NCI-H524 (cell line): ENCODE results near the gene KCNMA1.

Experiments
- DNase-seq, 2 experiments: peaks; one replicate each; lab custom pipeline; 2025; lab: John Stamatoyannopoulos, UW

KCNMA1 gene

DNA sequence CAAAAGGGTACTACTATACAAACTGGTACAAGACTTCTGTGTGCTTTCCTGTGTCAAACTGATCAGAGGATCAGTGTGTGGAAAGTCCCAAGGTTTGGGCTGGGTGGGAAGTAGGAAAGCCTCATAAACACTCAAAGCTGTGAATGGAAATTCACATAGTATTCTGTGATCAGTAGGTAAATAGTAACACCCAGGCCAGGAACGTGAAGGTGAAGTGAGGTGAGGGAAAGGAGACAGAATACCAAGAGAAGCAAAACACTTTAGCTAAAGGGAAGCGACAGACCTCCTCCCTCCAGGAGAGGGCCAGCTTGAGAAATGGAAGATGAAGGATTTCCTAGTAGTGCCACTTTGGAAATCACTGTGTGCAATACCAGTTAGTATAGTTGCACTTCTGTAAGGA is 451.9 kb downstream of the KCNMA1 start:
- DNase-seq: no peak

DNA sequence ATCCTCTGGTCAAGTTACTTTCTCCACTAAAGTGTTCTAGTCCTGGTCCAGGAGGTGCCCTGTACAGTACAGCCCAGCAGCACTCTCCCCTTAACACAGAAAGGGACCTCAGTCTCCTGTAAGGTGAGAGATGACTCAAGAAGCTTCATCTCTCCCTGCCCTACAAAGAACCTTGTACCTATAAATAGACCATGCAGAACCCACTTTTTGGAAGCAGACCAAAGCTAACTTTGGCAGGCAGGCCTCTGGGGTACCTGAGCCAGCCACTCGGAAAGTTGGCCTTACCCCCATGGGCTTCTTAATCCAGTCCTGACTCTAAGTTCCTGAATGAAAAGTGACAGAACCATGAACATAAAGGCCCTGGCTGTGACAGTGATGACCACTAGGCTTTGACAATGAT is 454.8 kb downstream of the KCNMA1 start:
- DNase-seq: no peak

GRCh38 chr10:77180794-77181193 is 456.8 kb downstream of the KCNMA1 start:
- DNase-seq: no peak

DNA sequence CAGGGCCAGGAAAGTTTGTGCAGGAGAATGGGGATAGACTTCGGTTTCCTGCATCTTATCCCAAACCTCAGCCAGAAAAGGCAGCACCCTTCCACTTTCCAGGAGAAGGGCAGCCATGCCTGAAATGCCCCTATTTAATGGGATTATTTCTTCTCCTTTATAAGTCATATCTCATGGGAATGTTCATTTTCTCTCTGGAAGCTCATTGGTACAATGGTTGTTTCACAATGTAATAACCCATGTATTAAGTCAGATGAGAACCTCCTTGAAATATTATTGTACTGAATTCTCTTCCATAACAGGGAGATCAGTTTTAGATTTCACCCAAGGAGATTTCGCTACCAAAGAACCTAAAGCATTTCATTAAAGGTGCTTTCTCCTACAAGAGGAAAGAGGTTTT is 457.5 kb downstream of the KCNMA1 start:
- DNase-seq: no peak

DNA sequence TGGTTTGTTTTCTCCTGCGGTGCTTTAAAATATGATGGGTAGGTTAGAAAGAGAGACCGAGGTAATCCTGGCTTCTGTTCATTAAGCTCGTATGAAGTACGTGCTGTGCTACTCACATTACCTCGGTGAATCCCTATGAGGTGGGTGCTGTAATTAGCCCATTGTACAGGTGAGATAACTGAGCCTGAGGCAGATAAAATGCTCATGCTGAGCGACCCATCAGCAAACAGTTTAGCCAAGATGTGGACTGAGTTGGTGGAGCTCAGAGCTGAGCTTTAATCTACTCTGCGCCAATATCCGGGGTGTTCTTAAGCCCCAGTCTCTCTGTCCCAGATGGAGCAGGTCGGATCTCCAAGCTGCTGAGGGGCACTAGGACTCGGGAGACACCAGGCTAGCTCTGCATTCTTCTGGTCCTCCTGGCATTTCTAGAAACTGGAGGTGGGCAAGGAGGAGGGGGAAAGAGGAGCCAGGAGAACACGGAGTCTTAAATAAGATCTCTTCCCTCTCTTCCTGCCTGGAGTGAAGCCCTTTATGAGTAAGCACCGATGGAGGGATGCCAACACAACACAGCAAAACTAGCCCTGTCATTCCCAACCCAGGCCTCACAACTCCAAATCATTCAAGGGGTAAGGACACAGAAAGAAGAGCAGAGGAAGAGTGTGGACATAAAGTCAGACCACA is 458.5 kb downstream of the KCNMA1 start:
- DNase-seq: no peak

DNA sequence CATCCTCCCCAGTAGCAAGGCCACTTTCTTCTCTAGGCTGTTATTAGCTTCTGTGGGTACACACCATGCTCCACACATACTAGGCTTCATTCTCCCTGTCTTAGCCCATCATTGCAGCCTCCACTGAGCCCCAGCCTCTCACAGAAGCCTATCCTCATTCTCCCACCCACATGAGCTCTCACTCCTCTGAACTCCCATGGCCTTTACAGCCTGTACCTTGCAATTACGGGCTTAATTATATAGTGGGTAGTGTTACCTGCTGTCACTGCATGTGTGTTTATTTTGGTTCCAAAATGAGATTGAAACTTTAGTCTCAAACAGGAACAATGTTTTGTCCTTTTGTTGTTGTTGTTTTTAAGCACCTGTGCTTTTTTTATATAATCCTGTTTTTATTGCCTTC is 460.0 kb downstream of the KCNMA1 start:
- DNase-seq: no peak

GRCh38 chr10:77177161-77177560 is 460.4 kb downstream of the KCNMA1 start:
- no peak for DNase-seq

- no peak for DNase-seq
These were observed 461.4 kb downstream of the KCNMA1 start for GRCh38 chr10:77176232-77176631.

DNA sequence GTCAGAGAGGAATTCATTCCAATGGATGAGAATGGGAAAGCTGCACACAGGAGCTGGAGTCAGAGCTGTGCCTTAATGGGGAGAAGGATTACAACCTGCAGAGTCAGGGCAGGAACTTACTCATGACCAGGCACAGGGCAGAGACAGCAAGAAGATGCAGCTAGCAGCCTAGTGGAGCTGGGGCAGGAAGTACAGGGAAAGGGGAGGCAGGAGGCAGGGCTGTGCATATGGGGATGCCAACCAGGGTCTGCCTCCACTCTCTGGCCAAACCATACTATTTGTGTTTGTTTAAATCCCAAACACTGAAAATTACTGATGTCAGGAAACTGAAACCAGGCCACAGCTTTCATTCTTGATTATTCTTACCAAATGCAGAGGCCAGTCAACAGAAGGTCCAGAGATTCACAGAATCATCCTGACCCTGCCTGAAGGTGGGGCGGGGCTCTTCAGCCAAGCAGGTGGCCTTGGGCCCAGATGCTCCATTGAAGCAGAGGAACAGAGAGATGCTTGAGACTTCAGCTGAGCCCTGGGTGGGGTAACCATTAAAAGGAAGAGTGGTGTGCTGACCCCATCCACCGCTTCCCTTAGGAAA is 461.9 kb downstream of the KCNMA1 start:
- no peak for DNase-seq

DNA sequence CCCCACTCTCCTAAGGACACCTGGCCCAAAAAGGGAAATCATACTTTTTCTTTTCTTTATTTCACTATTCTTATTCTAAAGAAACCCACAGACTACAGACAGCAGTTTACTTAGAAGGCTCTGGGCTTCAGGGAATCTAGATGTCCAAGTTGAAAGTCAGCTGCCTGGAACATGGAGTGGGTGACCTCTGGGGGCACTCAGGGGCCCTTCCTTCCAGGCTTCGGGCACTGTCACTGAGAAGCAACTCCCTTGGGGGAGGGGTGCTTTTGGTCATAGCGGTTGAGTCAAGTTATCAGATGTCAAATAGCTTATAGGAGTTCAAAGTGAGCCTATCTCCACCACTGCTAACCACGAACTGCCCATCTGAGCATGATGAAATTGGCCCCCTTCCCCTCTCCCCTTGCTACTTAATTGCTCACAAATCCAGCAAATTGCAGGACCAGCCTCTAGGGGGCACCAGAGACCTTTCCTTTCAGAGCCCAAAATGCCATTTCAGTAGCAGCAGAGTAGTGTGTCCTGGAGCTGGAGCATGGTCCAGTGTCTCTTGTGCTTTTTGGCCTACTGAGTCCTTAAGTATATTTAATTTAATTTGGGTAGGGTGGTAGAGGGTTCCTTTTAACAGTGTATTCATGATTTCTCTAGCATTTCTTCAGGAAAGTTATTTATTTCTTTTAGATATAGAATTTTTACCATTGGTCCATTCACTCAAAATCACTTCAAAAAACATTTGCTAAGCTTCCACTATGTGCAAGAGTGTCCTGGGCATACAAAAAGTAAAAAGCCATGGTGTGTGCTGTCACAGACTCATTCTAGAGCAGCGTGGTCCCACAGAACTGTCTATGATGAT is 463.8 kb downstream of the KCNMA1 start:
- peak; percentile 5 to 43 for DNase-seq

DNA sequence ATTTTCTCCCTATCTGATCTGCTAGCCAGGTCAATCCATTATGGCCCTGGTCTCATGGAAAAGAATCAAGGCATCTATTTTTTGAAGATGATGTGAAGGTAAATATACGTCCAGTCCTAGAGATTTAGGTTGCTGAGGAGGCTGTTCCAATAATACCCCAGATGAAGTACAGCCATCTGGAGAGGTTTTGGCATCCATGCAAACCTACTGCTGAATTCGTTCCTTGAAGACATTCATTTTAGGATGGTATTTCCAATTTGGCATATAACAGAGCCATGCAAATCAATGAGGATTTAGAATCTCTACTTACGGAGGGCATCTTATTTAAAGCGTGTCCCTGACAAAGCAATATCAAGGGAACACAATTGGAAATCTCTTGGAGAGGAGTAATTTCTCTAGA is 465.5 kb downstream of the KCNMA1 start:
- no peak for DNase-seq

DNA sequence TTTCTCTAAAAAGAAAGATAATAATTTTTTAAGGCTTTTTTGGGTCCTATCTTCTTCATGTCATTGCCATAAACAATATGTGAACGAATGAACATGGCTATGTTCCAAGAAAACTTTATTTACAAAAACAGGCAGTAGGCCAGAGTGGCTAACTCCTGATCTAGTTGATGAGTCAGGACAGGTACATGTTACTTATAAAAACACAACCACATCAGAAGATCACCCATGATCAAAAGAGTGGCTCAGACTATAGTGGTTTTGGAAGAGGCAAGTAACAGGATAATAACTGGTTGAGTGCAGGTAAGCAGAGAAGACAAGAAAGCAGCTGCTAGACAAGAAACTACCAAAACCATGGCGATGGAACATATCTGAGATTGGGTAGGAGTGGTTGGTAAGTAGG is 468.7 kb downstream of the KCNMA1 start:
- no peak for DNase-seq

DNA sequence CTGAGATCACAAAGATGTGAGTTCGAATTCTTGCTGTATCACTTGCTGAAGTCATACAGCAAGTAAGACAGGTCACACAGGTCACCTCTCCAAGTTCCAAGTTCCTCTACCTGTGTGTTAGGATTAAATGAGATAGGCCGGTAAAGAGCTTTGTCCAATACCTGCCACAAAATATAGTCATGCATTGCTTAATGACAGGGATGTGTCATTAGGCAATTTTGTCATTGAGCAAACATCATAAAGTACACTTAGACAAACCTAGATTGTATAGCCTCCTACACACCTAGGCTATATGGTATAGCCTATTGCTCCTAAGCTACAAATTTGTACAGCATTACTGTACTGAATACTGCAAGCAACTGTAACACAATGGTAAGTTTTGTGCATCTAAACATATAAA is 469.4 kb downstream of the KCNMA1 start:
- DNase-seq: no peak

DNA sequence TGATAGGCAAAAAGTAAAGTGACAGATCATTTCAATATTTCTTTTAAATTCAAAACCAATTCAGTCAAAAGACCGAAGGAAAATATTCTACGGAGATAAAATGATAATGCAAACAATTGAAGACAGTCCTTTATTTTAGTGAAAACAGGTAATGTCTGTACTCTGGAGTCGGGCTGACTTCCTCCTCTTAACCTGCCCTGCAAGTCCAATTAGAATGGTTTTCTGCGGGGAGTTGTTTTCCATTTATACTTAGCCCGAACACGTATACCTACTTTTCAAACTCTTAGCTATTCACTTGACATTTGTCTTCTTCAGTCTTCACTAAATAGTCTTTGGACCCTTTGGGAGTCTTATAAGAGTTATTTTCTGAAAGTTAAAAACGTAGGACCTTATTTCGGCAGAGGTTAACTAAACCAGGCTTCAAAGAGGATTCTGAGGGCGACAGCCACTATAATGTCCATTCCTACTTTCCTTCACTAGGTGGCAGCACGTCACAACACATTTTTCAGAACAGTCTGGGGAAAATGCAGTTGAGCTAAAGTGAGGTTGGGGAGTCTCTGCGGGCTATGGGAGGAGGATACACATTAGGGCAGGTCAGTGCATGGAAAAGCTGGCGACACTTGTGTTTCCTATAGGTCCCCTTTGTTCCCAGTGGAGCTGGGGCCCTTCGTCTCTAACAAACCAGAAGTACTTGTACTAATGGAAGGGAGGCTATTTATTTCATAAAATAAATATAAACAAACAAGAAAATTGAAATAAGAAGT is 472.0 kb downstream of the KCNMA1 start:
- DNase-seq: peak; percentile 46 to 50

- DNase-seq: no peak
These were observed 472.8 kb downstream of the KCNMA1 start for GRCh38 chr10:77164616-77165311.

DNA sequence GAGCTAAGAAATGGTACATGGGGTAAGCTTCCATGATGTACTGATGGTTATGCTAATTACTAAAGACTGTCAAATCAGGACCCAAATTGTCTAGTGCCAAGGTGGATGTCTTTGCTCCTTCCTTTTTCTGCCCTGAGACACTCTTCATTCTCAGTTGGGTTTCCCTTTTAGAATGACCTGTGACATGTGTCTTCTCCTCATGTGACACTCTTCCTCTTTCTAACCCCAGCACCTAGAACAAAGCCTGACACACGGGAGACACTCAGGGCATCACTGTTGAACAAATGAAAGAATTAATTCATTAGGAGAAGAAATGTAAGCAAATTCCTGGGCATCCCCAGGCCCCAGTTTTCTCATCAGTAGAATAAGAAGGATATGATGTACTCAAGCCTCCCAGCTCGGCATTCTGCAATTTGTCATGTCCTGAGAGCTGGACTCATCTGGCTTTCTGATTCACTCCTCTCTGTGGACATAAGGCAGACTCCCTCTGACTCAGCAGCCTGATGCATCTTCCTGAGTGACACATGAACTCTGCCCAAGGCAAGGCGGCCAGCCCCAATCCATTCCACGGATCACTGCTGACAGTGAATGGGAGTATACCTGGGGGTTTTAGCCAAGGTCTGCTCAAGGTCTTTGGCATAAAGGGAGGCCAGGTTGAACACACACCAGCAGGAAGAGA is 473.8 kb downstream of the KCNMA1 start:
- DNase-seq: no peak

GRCh38 chr10:77162697-77163096 is 474.9 kb downstream of the KCNMA1 start:
- no peak for DNase-seq

- DNase-seq: no peak
These were observed 476.9 kb downstream of the KCNMA1 start for GRCh38 chr10:77160679-77161078.

DNA sequence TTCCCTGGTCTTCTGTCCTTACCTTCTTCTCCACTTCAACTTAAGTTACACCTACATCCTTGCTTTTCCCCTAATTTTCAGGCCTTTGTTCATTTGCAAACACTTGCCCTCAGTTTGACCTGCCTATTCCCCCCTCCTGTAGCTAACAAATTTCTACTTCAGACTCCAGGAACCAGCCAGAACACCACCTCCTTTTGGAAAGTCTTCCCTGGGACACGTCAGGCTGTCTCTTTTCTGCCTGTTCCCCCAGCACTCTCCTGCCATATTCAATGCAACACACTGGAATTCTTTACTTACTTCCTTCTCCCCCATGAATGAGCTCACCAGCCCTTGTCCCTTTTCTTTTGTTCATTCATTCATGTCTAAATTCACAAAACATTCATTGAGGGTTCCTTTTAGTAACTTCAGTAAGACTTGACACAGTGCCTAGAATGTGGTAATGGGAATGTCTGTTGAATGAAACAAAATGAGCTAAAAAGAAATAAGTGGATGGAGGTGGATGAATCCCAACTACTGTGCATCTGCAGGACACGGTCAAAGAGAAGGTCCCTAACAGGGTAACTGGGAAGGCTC is 478.0 kb downstream of the KCNMA1 start:
- no peak for DNase-seq

DNA sequence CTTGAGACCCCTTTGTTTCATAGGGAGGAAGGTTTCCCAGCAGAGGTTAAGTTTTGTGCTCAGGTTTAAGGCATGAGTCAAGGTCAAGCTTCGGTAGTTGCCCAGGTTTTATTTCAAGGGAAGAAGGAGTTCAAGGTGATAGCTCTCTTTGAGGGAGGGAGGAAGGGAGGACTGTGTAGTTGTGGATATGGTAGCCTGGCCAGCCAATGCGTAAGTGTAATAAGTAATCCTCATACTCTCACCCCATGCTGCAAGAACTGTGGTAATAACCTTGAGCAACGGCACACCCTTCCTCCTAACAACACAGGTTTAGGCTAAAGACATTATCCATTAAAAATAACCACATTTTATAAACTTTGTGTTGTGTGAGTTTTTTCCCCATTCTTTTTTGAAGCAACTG is 478.9 kb downstream of the KCNMA1 start:
- no peak for DNase-seq
